Loucy (cell line): Measurements from ENCODE around the gene GPR35.

Experiments used
- H2AFZ ChIP-seq: fragments of 200-600 bp; sonication (generic); 2 replicates; pipeline ENCODE4 v1.6.0; 2016; ENCODE audit warnings: antibody characterized with exemption, mild to moderate bottlenecking, low read length, moderate library complexity
- H3F3A ChIP-seq: fragments of 200-600 bp; 2 replicates; pipeline ENCODE4 v1.6.0; 2016; ENCODE audit warnings: antibody characterized with exemption, low read depth, mild to moderate bottlenecking
- H3K27me3 ChIP-seq: fragments of 200-600 bp; sonication (generic); 2 replicates; pipeline ENCODE4 v1.6.1; 2014; ENCODE audit warnings: low read length, mild to moderate bottlenecking; ENCODE audit not compliant: insufficient read depth, poor library complexity, severe bottlenecking
- H3K36me3 ChIP-seq: fragments of 200-600 bp; sonication (generic); 2 replicates; pipeline ENCODE4 v1.6.1; 2016; ENCODE audit warnings: low read length; ENCODE audit not compliant: insufficient read depth
- H3K4me1 ChIP-seq: fragments of 200-600 bp; sonication (generic); 2 replicates; pipeline ENCODE4 v1.5.1; 2014; ENCODE audit warnings: low read length, mild to moderate bottlenecking; ENCODE audit not compliant: insufficient read depth, poor library complexity, severe bottlenecking
- H3K4me2 ChIP-seq: fragments of 200-600 bp; sonication (generic); 2 replicates; pipeline ENCODE4 v1.6.0; 2014; ENCODE audit warnings: antibody characterized with exemption, low read length, low read depth, mild to moderate bottlenecking; ENCODE audit not compliant: poor library complexity, severe bottlenecking
- H3K4me3 ChIP-seq: fragments of 200-600 bp; sonication (generic); 2 replicates; pipeline ENCODE4 v1.5.1; 2014; ENCODE audit warnings: low read length, mild to moderate bottlenecking, mixed read lengths; ENCODE audit not compliant: poor library complexity, severe bottlenecking
- H3K79me2 ChIP-seq: fragments of 200-600 bp; sonication (generic); 2 replicates; pipeline ENCODE4 v1.6.1; 2014; ENCODE audit warnings: low read length; ENCODE audit not compliant: insufficient read depth
- H3K9ac ChIP-seq: fragments of 200-600 bp; sonication (generic); 2 replicates; pipeline ENCODE4 v1.6.0; 2014; ENCODE audit warnings: mild to moderate bottlenecking, low read depth, low read length, moderate library complexity; ENCODE audit not compliant: poor library complexity, severe bottlenecking
- H3K9me2 ChIP-seq: fragments of 200-600 bp; sonication (generic); replicated peaks from 2 replicates; pipeline ENCODE4 v1.6.1; 2016; ENCODE audit warnings: low read depth, low read length, mixed read lengths
- H3K9me3 ChIP-seq: fragments of 200-600 bp; sonication (generic); 2 replicates; pipeline ENCODE4 v1.6.1; 2014; ENCODE audit warnings: mild to moderate bottlenecking, antibody characterized with exemption, low read length, low read depth; ENCODE audit not compliant: insufficient read depth
- H4K20me1 ChIP-seq: fragments of 200-600 bp; sonication (generic); 2 replicates; pipeline ENCODE4 v1.6.0; 2014; ENCODE audit warnings: antibody characterized with exemption, low read length, mild to moderate bottlenecking; ENCODE audit not compliant: insufficient read depth, poor library complexity, severe bottlenecking
- CTCF ChIP-seq: fragments of 200-600 bp; sonication (generic); conservative IDR thresholded peaks from 2 replicates; pipeline ENCODE4 v1.5.1; 2014; ENCODE audit warnings: mild to moderate bottlenecking, antibody characterized with exemption, low read length
- EZH2phosphoT487 ChIP-seq: fragments of 200-600 bp; IDR thresholded peaks from 2 replicates; pipeline ENCODE4 v1.6.1; 2018; ENCODE audit warnings: antibody characterized with exemption, mild to moderate bottlenecking, moderate library complexity, borderline replicate concordance

The GPR35 gene

GRCh38 chr2:240643093-240643810 lies 18.0 kb downstream of the GPR35 start:
- Histone ChIP-seq H3K36me3 (no peaks in the 10 kb centered on the region), H3K9ac (no peak overlapping the region), H3F3A (no peaks in the 10 kb centered on the region), H3K4me3 (no peak overlapping the region), H3K79me2 (no peaks in the 10 kb centered on the region), H3K9me2 (no peaks in the 10 kb centered on the region), H3K9me3 (peaks cover 6% of the 10 kb centered on the region; the same call in 1 of the 2 replicates), H4K20me1 (no peaks in the 10 kb centered on the region), H2AFZ (no peak overlapping the region), H3K4me1 (no peaks in the 10 kb centered on the region), H3K4me2 (no peak overlapping the region), H3K27me3 (no peaks in the 10 kb centered on the region)
- TF ChIP-seq EZH2phosphoT487 (no peak), CTCF (no peak)

DNA sequence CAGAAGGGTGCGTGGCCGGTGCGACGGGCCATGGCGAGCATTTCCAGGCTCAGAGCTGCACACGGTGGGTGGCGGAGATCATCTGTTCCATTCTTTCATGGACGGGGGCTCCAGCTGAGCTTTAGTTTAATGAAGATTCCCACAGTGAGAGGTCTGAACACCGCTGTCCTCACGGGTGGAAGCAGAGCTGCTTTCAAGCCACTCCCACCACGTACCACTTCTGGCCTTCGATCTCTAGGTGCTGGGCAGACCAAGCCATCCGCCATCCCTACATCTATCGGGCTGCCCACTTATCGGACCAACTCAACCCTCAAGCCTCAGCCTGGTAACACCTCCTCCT lies 18.5 kb downstream of the GPR35 start:
- no peaks in the 10 kb centered on the region for H3K79me2 ChIP-seq
- no peaks in the 10 kb centered on the region for H3K36me3 ChIP-seq
- H4K20me1 ChIP-seq: no peaks in the 10 kb centered on the region
- H3K9me3 ChIP-seq: peaks cover 6% of the 10 kb centered on the region; the same call in 1 of the 2 replicates
- no peaks in the 10 kb centered on the region for H3F3A ChIP-seq
- TF ChIP-seq EZH2phosphoT487 (no peak), CTCF (no peak)
- H3K4me1 ChIP-seq: no peaks in the 10 kb centered on the region
- H3K4me2 ChIP-seq: no peak overlapping the region
- no peak overlapping the region for H3K9ac ChIP-seq
- no peaks in the 10 kb centered on the region for H3K27me3 ChIP-seq
- H3K4me3 ChIP-seq: no peak overlapping the region
- no peaks in the 10 kb centered on the region for H3K9me2 ChIP-seq
- no peak overlapping the region for H2AFZ ChIP-seq

DNA sequence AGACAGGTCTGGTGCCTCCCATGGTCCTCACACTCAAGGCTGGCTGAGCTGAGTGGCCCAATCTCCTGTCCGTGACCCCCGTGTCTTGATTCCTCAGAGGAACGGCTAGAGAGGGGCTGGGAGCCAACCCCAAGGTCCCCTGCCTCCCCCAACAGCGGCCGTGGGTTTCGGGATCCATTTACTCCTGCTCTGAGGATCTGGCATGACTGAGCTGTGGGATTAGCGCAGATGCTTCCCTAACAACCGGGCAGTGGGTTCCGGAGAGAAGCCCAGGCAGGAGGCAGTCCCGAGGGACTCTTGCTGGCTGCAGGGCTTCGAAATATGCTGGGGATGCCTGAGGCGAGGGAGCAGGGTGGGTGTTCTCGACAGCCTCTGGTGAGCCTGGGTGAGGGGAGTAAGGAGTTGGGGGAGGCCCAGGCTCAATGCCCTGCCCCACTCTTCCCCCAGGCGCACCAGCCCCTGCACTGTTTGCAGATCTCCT lies 18.9 kb downstream of the GPR35 start:
- H3K27me3 ChIP-seq: no peaks in the 10 kb centered on the region
- no peak overlapping the region for H2AFZ ChIP-seq
- H3K79me2 ChIP-seq: no peaks in the 10 kb centered on the region
- no peak overlapping the region for H3K4me3 ChIP-seq
- H3K9me3 ChIP-seq: peaks cover 6% of the 10 kb centered on the region; the same call in 1 of the 2 replicates
- H3K4me1 ChIP-seq: no peaks in the 10 kb centered on the region
- no peaks in the 10 kb centered on the region for H3K36me3 ChIP-seq
- no peaks in the 10 kb centered on the region for H4K20me1 ChIP-seq
- no peak overlapping the region for H3K4me2 ChIP-seq
- TF ChIP-seq CTCF (no peak), EZH2phosphoT487 (no peak)
- H3K9ac ChIP-seq: no peak overlapping the region
- H3F3A ChIP-seq: no peaks in the 10 kb centered on the region
- no peaks in the 10 kb centered on the region for H3K9me2 ChIP-seq
